GM12878 (cell line): ENCODE results near the gene GID8. TPM values are rescaled to one million over a fixed set of nuclear protein-coding genes. Genes with fewer than 3 reads are reported as not detected.

Experiments
- ATAC-seq: fragments of 200-7000 bp; cut with Tn5 transposase; 3 replicates; pipeline ENCODE4 v1.9.1; 2020; ENCODE audit warnings: mild to moderate bottlenecking, moderate library complexity
- BruUV-seq: library from RNA; stranded (reverse); fragments of 400-500 nt; replicated peaks from 2 replicates; lab custom pipeline; 2021; lab: Mats Ljungman, UMichigan
- CTCF ChIA-PET: fragments of 300-600 bp; sonication (Branson Sonifier 250); formaldehyde crosslinking; extraction: SDS; loops from one replicate; lab custom pipeline; 2021; ENCODE audit warnings: inconsistent platforms; lab: Yijun Ruan, JAX
- POLR2A ChIA-PET: fragments of 350-600 bp; formaldehyde crosslinking; extraction: SDS; loops from one replicate; lab custom pipeline; 2021; ENCODE audit warnings: inconsistent platforms; lab: Charles Lee
- RAD21 ChIA-PET: fragments of 300-600 bp; sonication (Branson Sonifier 250); formaldehyde crosslinking; loops from one replicate; lab custom pipeline; 2023; ENCODE audit warnings: antibody characterized with exemption; ENCODE audit not compliant: unreplicated experiment; lab: Charles Lee
- SMC1A ChIA-PET: fragments of 300-600 bp; sonication (Branson Sonifier 250); formaldehyde crosslinking; loops from one replicate; lab custom pipeline; 2023; ENCODE audit not compliant: unreplicated experiment, uncharacterized antibody; lab: Charles Lee
- DNase-seq: peaks from one replicate; pipeline ENCODE4 v3.0.0-alpha.2; 2011; ENCODE audit warnings: low read depth, low spot score
- FAIRE-seq: peaks from 3 replicates; lab custom pipeline; 2011; peaks lifted over from hg19 to GRCh38; lab: Jason Lieb, UNC
- H2AFZ ChIP-seq: 2 replicates; pipeline ENCODE4 v1.6.0; 2011; ENCODE audit warnings: low read depth, low read length, control low read depth; ENCODE audit not compliant: control insufficient read depth
- H3K27ac ChIP-seq: 2 replicates; pipeline ENCODE4 v1.5.1; 2011; ENCODE audit warnings: control low read depth; ENCODE audit not compliant: control insufficient read depth, insufficient read depth
- H3K27me3 ChIP-seq, 2 experiments: replicated peaks in 1 of 2; 2 replicates each; pipeline versions ENCODE4 v1.6.0 to v1.6.1; 2011; ENCODE audit warnings: low read length in 1 of 2; ENCODE audit not compliant: control insufficient read depth in 2 of 2, insufficient read depth in 2 of 2
- H3K36me3 ChIP-seq, 2 experiments: 2 replicates each; pipeline ENCODE4 v1.5.1; 2011; ENCODE audit warnings: low read length in 1 of 2; ENCODE audit not compliant: control insufficient read depth in 2 of 2, insufficient read depth in 2 of 2
- H3K4me1 ChIP-seq: 2 replicates; pipeline ENCODE4 v1.6.1; 2011; ENCODE audit warnings: mild to moderate bottlenecking, low read length, moderate library complexity, mixed read lengths; ENCODE audit not compliant: control insufficient read depth, insufficient read depth
- H3K4me2 ChIP-seq: 2 replicates; pipeline ENCODE4 v1.6.0; 2011; ENCODE audit warnings: control low read depth; ENCODE audit not compliant: control insufficient read depth, insufficient read depth
- H3K4me3 ChIP-seq: fragments of 200-600 bp; sonication (generic); 2 replicates; pipeline ENCODE4 v1.5.1; 2016
- H3K79me2 ChIP-seq: 2 replicates; pipeline ENCODE4 v1.6.0; 2011; ENCODE audit warnings: low read length; ENCODE audit not compliant: control insufficient read depth, insufficient read depth
- H3K9ac ChIP-seq: 2 replicates; pipeline ENCODE4 v1.8.0; 2011; ENCODE audit warnings: low read length, control low read depth, mixed read lengths; ENCODE audit not compliant: control insufficient read depth, insufficient read depth
- H3K9me3 ChIP-seq: replicated peaks from 3 replicates; pipeline ENCODE4 v1.5.1; 2011; ENCODE audit warnings: mild to moderate bottlenecking, low read length; ENCODE audit not compliant: control insufficient read depth, insufficient read depth
- H4K20me1 ChIP-seq: 2 replicates; pipeline ENCODE4 v1.6.0; 2011; ENCODE audit not compliant: control insufficient read depth, insufficient read depth
- ATF3 ChIP-seq: IDR thresholded peaks from 2 replicates; pipeline ENCODE4 v1.6.1; 2011; ENCODE audit warnings: low read depth, mild to moderate bottlenecking, low read length, moderate library complexity, borderline replicate concordance; ENCODE audit errors: extremely low read depth
- CREB1 ChIP-seq: IDR thresholded peaks from 2 replicates; pipeline ENCODE4 v1.6.1; 2012; ENCODE audit warnings: low read depth, mild to moderate bottlenecking, inconsistent platforms
- CREM ChIP-seq: IDR thresholded peaks from 2 replicates; pipeline ENCODE4 v1.6.1; 2014; ENCODE audit warnings: antibody characterized with exemption, low read depth
- E4F1 ChIP-seq: fragments of 450-650 bp; IDR thresholded peaks from 2 replicates; pipeline ENCODE4 v1.6.1; 2018; ENCODE audit warnings: borderline replicate concordance, mild to moderate bottlenecking; ENCODE audit not compliant: partially characterized antibody
- HDAC6 ChIP-seq: fragments of 200-600 bp; sonication (generic); IDR thresholded peaks from one replicate; pipeline ENCODE4 v1.8.0; 2017; ENCODE audit warnings: antibody characterized with exemption; ENCODE audit not compliant: unreplicated experiment
- IKZF2 ChIP-seq, 2 experiments: fragments of 450-650 bp; IDR thresholded peaks; 2 replicates each; pipeline ENCODE4 v1.6.1; 2017; ENCODE audit warnings: mild to moderate bottlenecking in 2 of 2, moderate library complexity in 2 of 2
- IRF3 ChIP-seq: fragments of 450-650 bp; IDR thresholded peaks from 2 replicates; pipeline ENCODE4 v1.6.1; 2014; ENCODE audit warnings: mild to moderate bottlenecking
- KDM1A ChIP-seq: fragments of 200-600 bp; sonication (generic); IDR thresholded peaks from 2 replicates; pipeline ENCODE4 v1.6.1; 2016; ENCODE audit warnings: borderline replicate concordance
- MYB ChIP-seq: fragments of 150-350 bp; IDR thresholded peaks from 2 replicates; pipeline ENCODE4 v1.6.1; 2014; ENCODE audit warnings: mild to moderate bottlenecking, low read depth, low read length, borderline replicate concordance
- NKRF ChIP-seq: fragments of 450-650 bp; conservative IDR thresholded peaks from 2 replicates; pipeline ENCODE4 v1.6.1; 2017; ENCODE audit warnings: mild to moderate bottlenecking, moderate library complexity
- RELA ChIP-seq: fragments of 450-650 bp; IDR thresholded peaks from 2 replicates; pipeline ENCODE4 v1.8.0; 2014; ENCODE audit warnings: borderline replicate concordance; ENCODE audit not compliant: partially characterized antibody
- SMAD1 ChIP-seq: fragments of 450-650 bp; IDR thresholded peaks from 2 replicates; pipeline ENCODE4 v1.6.1; 2018; ENCODE audit warnings: mild to moderate bottlenecking, low read depth; ENCODE audit not compliant: partially characterized antibody
- SMC3 ChIP-seq: IDR thresholded peaks from 2 replicates; pipeline ENCODE4 v1.6.1; 2011; ENCODE audit warnings: low read length, improper control_type of control experiment, borderline replicate concordance
- STAT1 ChIP-seq: fragments of 450-650 bp; conservative IDR thresholded peaks from 2 replicates; pipeline ENCODE4 v1.6.1; 2014; ENCODE audit warnings: antibody characterized with exemption, mild to moderate bottlenecking
- YY1 ChIP-seq: IDR thresholded peaks from 2 replicates; pipeline ENCODE4 v1.6.1; 2011; ENCODE audit warnings: low read depth, mild to moderate bottlenecking, low read length
- ZBED1 ChIP-seq: IDR thresholded peaks from 2 replicates; pipeline ENCODE4 v1.6.1; 2016; ENCODE audit warnings: borderline replicate concordance
- ZNF24 ChIP-seq: fragments of 450-650 bp; IDR thresholded peaks from 2 replicates; pipeline ENCODE4 v1.6.1; 2017; ENCODE audit warnings: antibody characterized with exemption, mild to moderate bottlenecking
- WGBS: methylation state at CpG from one replicate; pipeline ENCODE4 v1.1.6; 2016; ENCODE audit warnings: low lambda C conversion rate; ENCODE audit not compliant: insufficient replicate concordance, insufficient coverage; ENCODE audit errors: missing lambda C conversion rate; 5-methylcytosine and 5-hydroxymethylcytosine counted together
- in situ Hi-C: fragments of 300-500 bp; cut with MboI; formaldehyde crosslinking; loops from 9 replicates; pipeline ENCODE4 v1.14.3; 2018; ENCODE audit warnings: mixed read lengths
- intact Hi-C: fragments of 100-400 bp; cut with micrococcal nuclease; formaldehyde crosslinking; loops from one replicate; pipeline ENCODE4 v1.14.2; 2022; ENCODE audit not compliant: unreplicated experiment
- polyA plus RNA-seq, 11 experiments: library from polyadenylated mRNA; depleted of rRNA in 4 of 11; unstranded in 6 of 11; stranded (reverse) in 5 of 11; fragments of >200 nt; fragmentation: Nextera tagmentation in 4 of 11; fragmentation: Illumina TruSeq in 1 of 11; extraction: Ambion mirVana in 4 of 11; extraction: Trizol in 1 of 11; gene quantifications; 1 replicate in 1 of 11; 2 replicates in 10 of 11; pipeline versions ENCODE4 v1.2.1 to v1.2.3, GENCODE V29; 2011 to 2016; ENCODE audit warnings: inconsistent platforms in 2 of 11, missing spikeins in 2 of 11, low read depth in 1 of 11
- total RNA-seq, 4 experiments: library from RNA; depleted of rRNA in 3 of 4; stranded (reverse); fragments of >200 nt in 3 of 4; fragmentation: Illumina TruSeq in 1 of 4; extraction: Trizol in 1 of 4; gene quantifications; 2 replicates each; pipeline versions ENCODE4 v1.2.1 to v1.2.3, GENCODE V29; 2013 to 2021

GID8 gene
- total and polyA plus RNA-seq, 10 of the 15 experiments (the other 5 are each of a cell fraction or from before 2014, with no cell fraction given): 12.0 to 33.8 (median 22.2) TPM

- ChIA-PET POLR2A (no interaction called here), RAD21 (no interaction called here), SMC1A (no interaction called here), CTCF (no interaction called here)
- WGBS: 59% methylated on average over 14 of the region's 14 CpGs
- Histone ChIP-seq H4K20me1 (no peaks in the 10 kb centered on the region; the same call in 1 of the 2 replicates), H3K9me3 (no peaks in the 10 kb centered on the region), H3K4me2 (no peak overlapping the region), H3K9ac (no peak overlapping the region), H2AFZ (no peak overlapping the region), H3K4me1 (no peaks in the 10 kb centered on the region), H3K27ac (no peak overlapping the region), H3K27me3 (peaks cover 0 to 4% of the 10 kb centered on the region in 2 experiments), H3K79me2 (no peaks in the 10 kb centered on the region), H3K36me3 (no peaks in the 10 kb centered on the region), H3K4me3 (no peak overlapping the region)
- in situ Hi-C loops (no loop called here), intact Hi-C loops (no loop called here)
- ATAC-seq (no peak), FAIRE-seq (no peak), DNase-seq (no peak)
- BruUV-seq: no TSS peak
- TF ChIP-seq RELA (no peak), SMAD1 (no peak), CREM (no peak), IKZF2 (IDR thresholded peaks at IDR 0.05) (no peak), KDM1A (no peak), HDAC6 (no peak), ZNF24 (no peak), STAT1 (no peak), ATF3 (no peak), SMC3 (no peak), YY1 (no peak), E4F1 (no peak), NKRF (no peak), MYB (no peak), IRF3 (no peak), ZBED1 (no peak), CREB1 (no peak)
Measured at GRCh38 chr20:62996596-62996982, 58.6 kb downstream of the GID8 start.
